OCI-LY1 (cell line): ENCODE data around the gene ST6GALNAC2.

Source experiments
- CTCF ChIP-seq: fragments of 200-600 bp; sonication (generic), shearing (Covaris generic); IDR thresholded peaks from 2 replicates; pipeline ENCODE4 v1.5.1; 2017; ENCODE audit warnings: mild to moderate bottlenecking, antibody characterized with exemption, low read length, moderate library complexity, mixed read lengths
- EZH2 ChIP-seq: fragments of 200-600 bp; sonication (generic), shearing (Covaris generic); IDR thresholded peaks from 2 replicates; pipeline ENCODE4 v1.8.0; 2017; ENCODE audit warnings: borderline replicate concordance, mixed run types, mild to moderate bottlenecking, antibody characterized with exemption, low read length, moderate library complexity, mixed read lengths

GRCh38 chr17:76578376-76578775 is 7.3 kb downstream of the ST6GALNAC2 start:
- no peak for TF ChIP-seq CTCF
- TF ChIP-seq EZH2 = no peak
